ENCODE data around the gene NOL4.

DNA sequence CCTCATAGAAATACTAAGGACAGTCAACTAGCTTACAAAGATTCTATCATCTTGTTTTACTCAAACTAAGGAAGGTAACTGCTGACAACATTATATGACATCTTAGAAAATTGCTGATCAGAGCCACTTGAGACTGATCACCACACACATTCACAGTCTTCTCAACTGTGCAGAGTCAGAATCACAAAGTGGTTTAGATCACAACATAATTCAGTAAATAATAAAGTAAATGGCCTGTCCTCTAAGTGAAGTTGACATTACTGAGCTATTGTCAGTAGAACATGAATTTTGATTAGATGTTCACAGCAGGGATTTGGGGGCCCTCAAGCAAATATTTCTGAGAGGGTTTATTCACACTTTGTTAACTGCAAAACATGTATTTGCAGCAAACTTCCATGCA is 28.5 kb downstream of the NOL4 start:
- TF ChIP-seq, protein P1, sequence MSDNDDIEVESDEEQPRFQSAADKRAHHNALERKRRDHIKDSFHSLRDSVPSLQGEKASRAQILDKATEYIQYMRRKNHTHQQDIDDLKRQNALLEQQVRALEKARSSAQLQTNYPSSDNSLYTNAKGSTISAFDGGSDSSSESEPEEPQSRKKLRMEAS (IDR thresholded peaks at IDR 0.05): no peak
- TF ChIP-seq EP300 (IDR thresholded peaks at IDR 0.05; ENCODE audit: borderline replicate concordance): no peak
- TF ChIP-seq, protein P2, sequence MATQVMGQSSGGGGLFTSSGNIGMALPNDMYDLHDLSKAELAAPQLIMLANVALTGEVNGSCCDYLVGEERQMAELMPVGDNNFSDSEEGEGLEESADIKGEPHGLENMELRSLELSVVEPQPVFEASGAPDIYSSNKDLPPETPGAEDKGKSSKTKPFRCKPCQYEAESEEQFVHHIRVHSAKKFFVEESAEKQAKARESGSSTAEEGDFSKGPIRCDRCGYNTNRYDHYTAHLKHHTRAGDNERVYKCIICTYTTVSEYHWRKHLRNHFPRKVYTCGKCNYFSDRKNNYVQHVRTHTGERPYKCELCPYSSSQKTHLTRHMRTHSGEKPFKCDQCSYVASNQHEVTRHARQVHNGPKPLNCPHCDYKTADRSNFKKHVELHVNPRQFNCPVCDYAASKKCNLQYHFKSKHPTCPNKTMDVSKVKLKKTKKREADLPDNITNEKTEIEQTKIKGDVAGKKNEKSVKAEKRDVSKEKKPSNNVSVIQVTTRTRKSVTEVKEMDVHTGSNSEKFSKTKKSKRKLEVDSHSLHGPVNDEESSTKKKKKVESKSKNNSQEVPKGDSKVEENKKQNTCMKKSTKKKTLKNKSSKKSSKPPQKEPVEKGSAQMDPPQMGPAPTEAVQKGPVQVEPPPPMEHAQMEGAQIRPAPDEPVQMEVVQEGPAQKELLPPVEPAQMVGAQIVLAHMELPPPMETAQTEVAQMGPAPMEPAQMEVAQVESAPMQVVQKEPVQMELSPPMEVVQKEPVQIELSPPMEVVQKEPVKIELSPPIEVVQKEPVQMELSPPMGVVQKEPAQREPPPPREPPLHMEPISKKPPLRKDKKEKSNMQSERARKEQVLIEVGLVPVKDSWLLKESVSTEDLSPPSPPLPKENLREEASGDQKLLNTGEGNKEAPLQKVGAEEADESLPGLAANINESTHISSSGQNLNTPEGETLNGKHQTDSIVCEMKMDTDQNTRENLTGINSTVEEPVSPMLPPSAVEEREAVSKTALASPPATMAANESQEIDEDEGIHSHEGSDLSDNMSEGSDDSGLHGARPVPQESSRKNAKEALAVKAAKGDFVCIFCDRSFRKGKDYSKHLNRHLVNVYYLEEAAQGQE (IDR thresholded peaks at IDR 0.05; ENCODE audit: low read depth): no peak
- TF ChIP-seq ZBTB7A (IDR thresholded peaks at IDR 0.05; ENCODE audit: low read depth): no peak
- TF ChIP-seq, protein P3, sequence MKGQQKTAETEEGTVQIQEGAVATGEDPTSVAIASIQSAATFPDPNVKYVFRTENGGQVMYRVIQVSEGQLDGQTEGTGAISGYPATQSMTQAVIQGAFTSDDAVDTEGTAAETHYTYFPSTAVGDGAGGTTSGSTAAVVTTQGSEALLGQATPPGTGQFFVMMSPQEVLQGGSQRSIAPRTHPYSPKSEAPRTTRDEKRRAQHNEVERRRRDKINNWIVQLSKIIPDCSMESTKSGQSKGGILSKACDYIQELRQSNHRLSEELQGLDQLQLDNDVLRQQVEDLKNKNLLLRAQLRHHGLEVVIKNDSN (IDR thresholded peaks at IDR 0.05): no peak
- TF ChIP-seq FOXM1 (IDR thresholded peaks at IDR 0.05; ENCODE audit: borderline replicate concordance, low read depth): no peak
